Activated CD8-positive, alpha-beta memory T cell treated with anti-CD3 and anti-CD28 coated beads, Interleukin-2, amount 50 U/mL, for 1 hour (primary cell): Measurements from ENCODE around the gene NRG4.
"Not testable (repeated sequence)": the region's sequence is repeated elsewhere in the genome, so short reads cannot be mapped to it uniquely, and the experiment has no call there.

ENCODE experiments used
- DNase-seq: peaks from one replicate; pipeline ENCODE4 v3.0.0-alpha.2; 2020; ENCODE audit errors: extremely low read depth

The NRG4 gene

GRCh38 chr15:75994220-75994619 lies 18.0 kb downstream of the NRG4 start:
- DNase-seq, result no peak

- DNase-seq, result no peak
Measured at GRCh38 chr15:75992897-75993296, 19.3 kb downstream of the NRG4 start.

GRCh38 chr15:75989875-75990274 lies 22.3 kb downstream of the NRG4 start:
- no peak for DNase-seq

- DNase-seq, result no peak
Measured at GRCh38 chr15:75989045-75989444, 23.2 kb downstream of the NRG4 start.

- DNase-seq, result no peak
Measured at GRCh38 chr15:75985971-75986370, 26.3 kb downstream of the NRG4 start.

GRCh38 chr15:75984706-75985105 lies 27.5 kb downstream of the NRG4 start:
- DNase-seq, result not testable (repeated sequence)

- DNase-seq, result no peak
Measured at GRCh38 chr15:75982468-75982867, 29.8 kb downstream of the NRG4 start.

GRCh38 chr15:75981149-75981815 lies 30.9 kb downstream of the NRG4 start:
- no peak for DNase-seq

GRCh38 chr15:75976766-75977165 lies 35.5 kb downstream of the NRG4 start:
- not testable (repeated sequence) for DNase-seq

- no peak for DNase-seq
Measured at GRCh38 chr15:75966073-75966472, 46.2 kb downstream of the NRG4 start.

GRCh38 chr15:75961331-75961730 lies 50.9 kb downstream of the NRG4 start:
- DNase-seq, result no peak

GRCh38 chr15:75955720-75956119 lies 56.5 kb downstream of the NRG4 start:
- no peak for DNase-seq

- DNase-seq, result no peak
Measured at GRCh38 chr15:75952525-75952924, 59.7 kb downstream of the NRG4 start.

GRCh38 chr15:75948761-75949296 lies 63.4 kb downstream of the NRG4 start:
- DNase-seq, result no peak

GRCh38 chr15:75947092-75947491 lies 65.1 kb downstream of the NRG4 start:
- DNase-seq, result no peak

- no peak for DNase-seq
Measured at GRCh38 chr15:75945953-75946352, 66.3 kb downstream of the NRG4 start.

GRCh38 chr15:75943713-75944215 lies 68.5 kb downstream of the NRG4 start:
- no peak for DNase-seq

GRCh38 chr15:75943246-75943645 lies 69.0 kb downstream of the NRG4 start:
- DNase-seq, result no peak

GRCh38 chr15:75942464-75942863 lies 69.8 kb downstream of the NRG4 start:
- DNase-seq, result no peak

GRCh38 chr15:75930866-75931265 lies 81.4 kb downstream of the NRG4 start:
- DNase-seq, result no peak

- DNase-seq, result no peak
Measured at GRCh38 chr15:75929799-75930565, 82.2 kb downstream of the NRG4 start.

GRCh38 chr15:75928680-75929608 lies 83.3 kb downstream of the NRG4 start:
- DNase-seq, result no peak
